AG08395 (cell line): ENCODE results near the gene SEBOX.

ENCODE experiments used
- DNase-seq: peaks from one replicate; pipeline ENCODE4 v3.0.0; 2012; ENCODE audit warnings: mixed read lengths, low spot score

SEBOX gene

GRCh38 chr17:28368306-28368831, 3.4 kb upstream of the SEBOX start:
- no peak for DNase-seq

- no peak for DNase-seq
Observed at GRCh38 chr17:28367641-28368305, 2.8 kb upstream of the SEBOX start.

DNA sequence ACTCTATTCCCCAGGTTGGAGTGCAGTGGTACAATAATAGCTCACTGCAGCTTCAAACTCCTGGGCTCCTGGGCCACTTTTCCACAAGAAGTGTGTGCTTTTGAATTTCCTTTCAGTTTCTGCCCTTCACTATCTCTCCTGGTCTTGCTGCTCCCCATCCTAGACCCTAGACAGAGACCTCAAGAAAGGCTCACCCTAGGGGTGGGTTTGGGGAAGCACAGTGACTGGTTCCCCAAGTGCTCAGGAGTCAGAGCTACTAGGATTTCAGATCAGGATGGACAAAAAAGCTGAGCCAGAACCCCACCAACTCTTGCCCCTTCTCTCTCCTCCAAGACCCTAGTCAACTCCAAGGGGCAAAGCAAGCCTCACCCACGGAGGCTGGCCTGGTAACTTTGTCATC, 1.6 kb upstream of the SEBOX start:
- DNase-seq, result no peak

DNA sequence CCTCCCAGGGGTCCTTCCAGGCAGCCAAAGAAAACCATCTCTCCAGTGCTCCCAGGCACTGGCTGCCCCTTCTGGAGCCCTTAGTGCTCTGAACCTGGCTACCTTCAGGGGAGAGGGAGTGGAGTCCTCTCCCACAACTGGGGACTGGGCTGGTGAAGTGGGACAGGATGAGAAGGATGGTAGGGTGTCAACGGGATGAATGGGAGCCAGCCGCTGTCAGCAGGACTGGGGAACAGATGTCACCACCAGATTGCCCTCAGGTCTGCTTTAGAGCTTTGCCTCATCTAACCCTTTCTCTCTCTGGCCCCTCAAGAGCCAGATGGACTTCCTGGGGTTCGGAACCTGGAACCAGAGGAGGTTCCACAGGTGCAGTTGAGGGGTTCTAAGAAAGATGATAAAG, 488 bp upstream of the SEBOX start:
- DNase-seq, result no peak

GRCh38 chr17:28363776-28364650, 986 bp downstream of the SEBOX start:
- DNase-seq, result no peak

DNA sequence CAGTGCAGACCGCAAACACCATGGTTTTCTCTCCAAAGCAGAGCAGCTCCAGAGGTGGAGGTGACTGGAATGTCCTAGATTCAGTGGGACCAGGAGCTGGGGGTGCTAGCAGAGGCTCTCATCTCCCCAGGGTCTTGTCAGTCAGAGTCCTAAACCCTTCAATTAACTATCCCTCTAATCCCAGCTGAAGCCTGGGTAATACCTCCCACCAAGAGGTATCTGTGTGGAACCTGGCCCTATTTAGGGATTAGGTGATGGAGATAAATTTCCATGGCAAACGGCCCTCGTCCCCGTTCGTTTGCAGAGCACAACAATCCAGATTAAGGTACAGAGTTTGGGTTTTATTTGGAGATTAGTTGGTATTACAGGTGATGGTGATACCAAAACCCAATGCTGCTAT, 1.8 kb downstream of the SEBOX start:
- DNase-seq, result no peak

- no peak for DNase-seq
Observed at GRCh38 chr17:28357901-28358197, 7.2 kb downstream of the SEBOX start.

DNA sequence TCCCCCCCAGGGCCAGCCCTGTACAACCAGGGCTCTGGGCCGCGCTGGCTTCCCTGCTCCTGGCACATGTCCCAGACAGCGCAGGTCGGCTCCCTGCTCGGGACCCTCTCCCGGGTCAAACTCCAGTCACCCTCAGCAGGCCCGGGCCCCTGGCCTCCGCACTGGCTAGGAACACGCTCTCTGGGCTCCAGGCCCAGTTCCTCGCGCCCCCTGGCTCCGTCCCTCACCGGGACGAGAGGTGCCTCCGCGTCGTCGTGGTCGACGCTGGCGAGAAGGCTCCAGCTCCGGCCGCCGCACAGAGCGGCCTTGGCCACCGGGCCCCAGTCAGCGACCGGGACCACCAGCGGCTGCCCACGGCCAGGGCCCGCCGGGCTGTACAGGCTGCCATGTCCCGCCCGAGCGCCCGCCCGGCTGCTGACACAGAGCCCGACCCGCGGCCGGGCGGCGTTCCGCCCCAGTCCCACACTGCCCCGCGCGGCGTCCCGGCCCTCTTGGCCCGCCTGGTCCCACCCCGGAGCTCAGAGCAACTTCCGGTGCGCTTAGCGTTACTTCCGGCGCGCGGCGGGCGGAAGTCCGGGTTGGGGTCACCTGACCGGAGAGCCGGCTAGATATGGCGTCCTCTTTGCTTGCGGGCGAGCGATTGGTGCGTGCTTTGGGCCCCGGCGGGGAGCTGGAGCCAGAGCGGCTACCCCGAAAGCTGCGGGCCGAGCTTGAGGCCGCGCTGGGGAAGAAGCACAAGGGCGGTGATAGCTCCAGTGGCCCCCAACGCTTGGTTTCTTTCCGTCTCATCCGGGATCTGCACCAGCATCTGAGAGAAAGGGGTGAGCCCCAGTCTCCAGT, 7.7 kb downstream of the SEBOX start, which contains the start of gene POLDIP2:
Gene POLDIP2, minus strand, starts transcription at position 467 of the 840 bp plus-strand sequence. Its CDS starts 79 bp downstream, at position 388.
- peak; percentile 97 for DNase-seq

DNA sequence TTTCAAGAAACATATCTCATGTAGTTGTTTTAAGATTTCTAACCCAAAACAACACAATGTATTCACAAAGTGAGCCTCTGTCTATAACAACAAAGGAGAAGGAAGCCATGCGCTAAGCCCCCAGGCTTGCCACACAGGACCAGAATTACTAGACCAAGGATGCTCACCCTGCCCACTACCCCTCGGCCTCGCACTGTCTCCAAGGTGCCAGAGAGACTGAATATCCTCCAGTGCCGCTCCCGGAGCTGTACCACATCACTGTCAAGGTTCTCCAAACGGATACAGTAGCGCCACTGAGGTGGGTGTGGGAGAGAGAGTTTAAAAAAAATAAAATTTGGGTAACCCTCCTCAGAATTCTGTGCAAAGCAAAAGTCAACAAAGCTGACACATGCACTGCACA, 14.7 kb downstream of the SEBOX start:
- DNase-seq, result no peak

DNA sequence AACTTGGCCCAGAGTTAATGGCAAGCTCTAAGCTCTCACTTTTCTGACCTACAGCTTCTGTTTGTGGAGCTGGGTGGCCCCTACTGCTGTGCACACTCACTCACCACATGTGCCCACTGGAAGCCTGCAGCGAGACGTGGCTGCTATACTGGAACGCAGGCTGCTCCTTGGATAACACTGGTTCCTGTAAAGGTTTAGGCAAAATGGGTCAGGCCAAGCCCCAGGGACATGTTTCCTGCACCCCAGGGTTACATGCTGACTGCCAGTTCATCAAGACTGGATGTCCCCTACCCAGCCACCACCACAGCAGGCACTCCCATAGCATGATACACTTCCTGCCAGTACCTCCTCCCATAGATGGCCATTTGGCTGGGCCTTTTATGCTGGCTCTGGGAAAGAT, 16.0 kb downstream of the SEBOX start:
- no peak for DNase-seq

- peak; percentile 92 for DNase-seq
Observed at GRCh38 chr17:28347261-28347891, 17.6 kb downstream of the SEBOX start.

GRCh38 chr17:28346746-28347246, 18.2 kb downstream of the SEBOX start:
- no peak for DNase-seq

DNA sequence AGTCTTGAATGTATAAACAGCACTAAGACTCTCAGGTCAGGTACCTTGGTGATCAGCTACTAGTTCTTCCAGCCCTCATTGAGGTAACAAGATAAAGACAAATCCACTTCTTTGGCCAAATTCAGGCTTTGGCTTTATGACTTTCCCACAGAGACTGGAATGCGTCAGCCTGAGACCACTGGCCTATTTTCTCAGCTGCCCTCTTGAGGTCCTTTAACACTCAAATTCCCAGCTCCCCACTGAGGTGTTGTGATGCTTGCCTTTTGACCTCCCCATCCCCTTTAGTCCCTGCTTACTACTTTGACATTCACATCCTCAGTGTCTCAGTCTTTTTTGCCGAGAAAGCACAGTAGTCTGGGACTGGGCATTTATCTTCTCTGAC, 18.8 kb downstream of the SEBOX start:
- DNase-seq, result no peak

- no peak for DNase-seq
Observed at GRCh38 chr17:28345419-28346198, 19.4 kb downstream of the SEBOX start.

DNA sequence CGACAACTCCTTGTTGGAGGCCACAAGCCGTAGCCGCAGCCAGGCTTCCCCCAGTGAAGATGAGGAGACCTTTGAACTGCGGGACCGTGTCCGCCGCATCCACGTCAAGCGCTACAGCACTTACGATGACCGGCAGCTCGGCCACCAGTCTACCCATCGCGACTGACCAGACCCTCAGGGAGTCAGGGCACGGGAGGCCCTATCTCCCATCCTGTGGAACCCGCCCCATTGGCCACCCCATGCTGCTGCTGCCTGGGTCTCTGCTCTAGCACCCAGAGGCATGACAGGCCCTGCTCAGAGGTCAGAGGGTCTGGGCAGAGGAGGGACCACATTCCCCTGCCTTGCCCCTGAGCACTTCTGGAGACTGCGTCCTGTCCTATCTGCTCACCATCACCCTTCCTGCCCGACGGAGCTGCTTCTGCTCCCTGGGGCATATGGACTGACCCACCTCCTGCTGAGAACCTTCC, 20.5 kb downstream of the SEBOX start:
- no peak for DNase-seq

DNA sequence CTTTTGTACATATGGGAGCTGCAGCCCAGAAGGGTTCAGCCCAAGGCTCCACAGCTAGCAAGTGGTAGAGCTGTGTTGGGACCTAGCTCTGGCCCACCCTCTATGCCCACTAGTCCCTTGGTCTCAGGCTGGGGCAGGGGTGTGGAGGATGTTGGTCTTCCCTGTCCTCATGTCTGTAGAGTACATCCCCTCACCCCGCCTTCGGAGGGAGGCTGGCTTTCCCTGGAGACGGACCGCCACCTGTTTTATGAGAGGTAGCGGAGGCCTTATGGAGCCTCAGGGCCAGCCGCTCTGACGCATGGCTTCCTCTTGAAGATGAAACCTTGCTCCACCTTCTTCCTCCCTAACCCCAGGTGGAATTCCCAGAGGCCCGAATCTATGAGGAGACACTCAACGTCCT, 21.0 kb downstream of the SEBOX start:
- no peak for DNase-seq

GRCh38 chr17:28343491-28343932, 21.5 kb downstream of the SEBOX start:
- no peak for DNase-seq

DNA sequence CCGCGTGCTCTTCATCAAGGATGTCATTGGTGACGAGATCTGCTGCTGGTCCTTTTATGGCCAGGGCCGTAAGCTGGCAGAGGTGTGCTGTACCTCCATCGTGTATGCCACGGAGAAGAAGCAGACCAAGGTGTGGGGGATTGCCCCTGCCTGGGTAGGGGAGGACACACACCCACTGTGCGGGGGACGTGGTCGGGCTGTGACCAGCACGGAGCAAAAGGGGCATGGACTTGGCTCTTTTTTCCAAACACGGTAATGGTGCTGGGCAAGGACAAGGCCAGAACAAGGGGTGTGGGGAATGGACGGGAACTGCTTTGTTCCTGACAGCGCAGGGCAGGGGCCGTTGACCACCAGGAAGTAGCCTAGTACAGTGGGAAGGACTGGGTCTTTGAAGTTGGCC, 22.7 kb downstream of the SEBOX start:
- DNase-seq, result no peak

GRCh38 chr17:28341516-28341915, 23.5 kb downstream of the SEBOX start:
- no peak for DNase-seq

- no peak for DNase-seq
Observed at GRCh38 chr17:28340374-28340773, 24.6 kb downstream of the SEBOX start.

DNA sequence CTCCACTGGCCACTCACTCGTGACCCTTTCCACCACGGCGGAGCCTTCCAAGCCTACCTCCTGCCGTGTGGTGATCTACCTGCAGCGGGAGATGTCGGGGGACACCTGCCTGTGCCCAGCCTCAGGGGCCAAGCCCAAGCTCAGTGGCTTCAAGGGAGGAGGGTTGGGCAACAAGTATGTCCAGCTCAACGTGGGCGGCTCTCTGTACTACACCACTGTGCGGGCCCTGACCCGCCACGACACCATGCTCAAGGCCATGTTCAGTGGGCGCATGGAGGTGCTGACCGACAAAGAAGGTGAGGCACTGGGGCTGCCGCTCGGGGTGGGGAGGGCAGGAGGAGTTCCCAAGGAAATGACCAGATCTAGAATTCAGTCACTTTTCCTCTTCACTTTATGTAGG, 25.6 kb downstream of the SEBOX start:
- no peak for DNase-seq
